CD14-positive monocyte (primary cell): ENCODE measurements around the gene PDXP. TPM values are rescaled to one million over a fixed set of nuclear protein-coding genes. Genes with fewer than 3 reads are reported as not detected.

Experiments used
- DNase-seq, 3 donors: peaks; one replicate each; pipeline ENCODE4 v3.0.0-alpha.2; 2011 to 2022
- H2AFZ ChIP-seq: 2 replicates; pipeline ENCODE4 v1.6.0; 2012; ENCODE audit warnings: mild to moderate bottlenecking, low read depth, low read length, inconsistent platforms; ENCODE audit not compliant: insufficient read depth, poor library complexity, severe bottlenecking
- H3K27ac ChIP-seq, 2 donors: 1 replicate in 1 of 2; 2 replicates in 1 of 2; pipeline ENCODE4 v1.5.1; 2012 to 2013; ENCODE audit warnings: low read length in 2 of 2, control low read depth in 1 of 2, inconsistent platforms in 1 of 2, low read depth in 1 of 2, mild to moderate bottlenecking in 1 of 2
- H3K27me3 ChIP-seq, 2 donors: one replicate each; pipeline versions ENCODE4 v1.6.0 to v1.6.1; 2011 to 2013; ENCODE audit warnings: low read length in 2 of 2; ENCODE audit not compliant: control insufficient read depth in 2 of 2, insufficient read depth in 2 of 2
- H3K36me3 ChIP-seq, 2 donors: replicated peaks in 1 of 2; 1 replicate in 1 of 2; 2 replicates in 1 of 2; pipeline versions ENCODE4 v1.5.1 to v1.6.1; 2012 to 2013; ENCODE audit warnings: low read length in 2 of 2, control low read depth in 1 of 2, inconsistent platforms in 1 of 2, mild to moderate bottlenecking in 1 of 2; ENCODE audit not compliant: insufficient read depth in 2 of 2, control insufficient read depth in 1 of 2
- H3K4me1 ChIP-seq, 2 donors: 1 replicate in 1 of 2; 2 replicates in 1 of 2; pipeline versions ENCODE4 v1.5.1 to v1.6.1; 2012 to 2013; ENCODE audit warnings: low read length in 2 of 2, control low read depth in 1 of 2, inconsistent platforms in 1 of 2, mild to moderate bottlenecking in 1 of 2, moderate library complexity in 1 of 2; ENCODE audit not compliant: insufficient read depth in 2 of 2, control insufficient read depth in 1 of 2
- H3K4me2 ChIP-seq: replicated peaks from 2 replicates; pipeline ENCODE3; 2012; ENCODE audit warnings: low read length, moderate library complexity, mild to moderate bottlenecking; ENCODE audit not compliant: poor library complexity, severe bottlenecking; ENCODE audit errors: extremely low read depth
- H3K4me3 ChIP-seq, 3 experiments: fragments of 200-600 bp in 1 of 3; sonication (generic) in 1 of 3; replicated peaks in 1 of 3; 1 replicate in 2 of 3; 2 replicates in 1 of 3; pipeline ENCODE4 v1.5.1; 2011 to 2013; ENCODE audit warnings: low read length in 3 of 3, mild to moderate bottlenecking in 3 of 3, control low read depth in 2 of 3, low read depth in 2 of 3, inconsistent platforms in 1 of 3, moderate library complexity in 1 of 3
- H3K79me2 ChIP-seq: 2 replicates; pipeline ENCODE4 v1.6.0; 2012; ENCODE audit warnings: mild to moderate bottlenecking, control low read depth, inconsistent platforms, low read length, moderate library complexity; ENCODE audit not compliant: insufficient read depth
- H3K9ac ChIP-seq: 2 replicates; pipeline ENCODE4 v1.6.0; 2017; ENCODE audit warnings: low read length, mild to moderate bottlenecking; ENCODE audit not compliant: insufficient read depth, poor library complexity, severe bottlenecking
- H3K9me3 ChIP-seq, 2 donors: replicated peaks in 1 of 2; 1 replicate in 1 of 2; 2 replicates in 1 of 2; pipeline versions ENCODE4 v1.5.1 to v1.6.1; 2012 to 2013; ENCODE audit warnings: low read length in 2 of 2, control low read depth in 1 of 2; ENCODE audit not compliant: control insufficient read depth in 1 of 2, insufficient read depth in 1 of 2
- H4K20me1 ChIP-seq: 2 replicates; pipeline ENCODE4 v1.6.0; 2012; ENCODE audit warnings: mild to moderate bottlenecking, low read length, control low read depth, moderate library complexity; ENCODE audit not compliant: insufficient read depth
- H3K27ac Mint-ChIP-seq, 7 donors: one replicate each; pipeline ENCODE4 v1.8.0; 2020; ENCODE audit warnings: mild to moderate bottlenecking in 7 of 7, mixed read lengths in 7 of 7, moderate library complexity in 6 of 7, inconsistent platforms in 2 of 7
- H3K27me3 Mint-ChIP-seq, 3 donors: one replicate each; pipeline ENCODE4 v1.8.0; 2021 to 2022; ENCODE audit warnings: low read depth in 3 of 3, mild to moderate bottlenecking in 3 of 3, mixed read lengths in 3 of 3, moderate library complexity in 3 of 3, inconsistent platforms in 1 of 3
- H3K36me3 Mint-ChIP-seq, 2 donors: one replicate each; pipeline ENCODE4 v1.8.0; 2020; ENCODE audit warnings: mixed read lengths in 2 of 2, inconsistent platforms in 1 of 2, mild to moderate bottlenecking in 1 of 2
- H3K4me1 Mint-ChIP-seq: one replicate; pipeline ENCODE4 v1.8.0; 2020; ENCODE audit warnings: mild to moderate bottlenecking, mixed read lengths
- H3K4me3 Mint-ChIP-seq, 2 donors: one replicate each; pipeline ENCODE4 v1.8.0; 2020; ENCODE audit warnings: mild to moderate bottlenecking in 2 of 2, mixed read lengths in 2 of 2, moderate library complexity in 1 of 2
- H3K9me3 Mint-ChIP-seq, 7 donors: one replicate each; pipeline ENCODE4 v1.8.0; 2020 to 2022; ENCODE audit warnings: mixed read lengths in 7 of 7, mild to moderate bottlenecking in 6 of 7, moderate library complexity in 6 of 7, inconsistent platforms in 2 of 7
- CTCF ChIP-seq: fragments of 200-600 bp; IDR thresholded peaks from one replicate; pipeline ENCODE4 v1.8.0; 2022; ENCODE audit warnings: antibody characterized with exemption, mild to moderate bottlenecking
- WGBS: methylation state at CpG from one replicate; pipeline ENCODE4 v1.1.5; 2013; ENCODE audit warnings: missing lambda C conversion rate; ENCODE audit not compliant: insufficient coverage; 5-methylcytosine and 5-hydroxymethylcytosine counted together
- intact Hi-C, 2 donors: fragments of 100-400 bp; cut with micrococcal nuclease; formaldehyde crosslinking; loops; one replicate each; pipeline versions ENCODE4 v1.15.0 to v1.15.1; 2023
- polyA plus RNA-seq, 3 donors: library from polyadenylated mRNA; depleted of rRNA in 1 of 3; unstranded in 2 of 3; stranded (reverse) in 1 of 3; fragments of 300-500 nt in 2 of 3; fragments of >200 nt in 1 of 3; fragmentation: Illumina TruSeq in 2 of 3; gene quantifications; 1 replicate in 2 of 3; 2 replicates in 1 of 3; pipeline ENCODE4 v1.2.3, GENCODE V29; 2012 to 2021

Gene PDXP
- polyA plus RNA-seq, 3 donors: 1.0 to 4.7 (median 4.3) TPM

- Histone ChIP-seq H3K36me3 (peaks cover 36 to 39% of the 10 kb centered on the region in 2 donors), H3K4me1 (peaks cover 74 to 80% of the 10 kb centered on the region in 2 donors), H3K9ac (peak overlapping the region; percentile 83), H3K79me2 (peaks cover 92% of the 10 kb centered on the region), H3K27me3 (no peaks in the 10 kb centered on the region), H3K4me3 (peak overlapping the region; percentile 90 to 99 (median 98)), H2AFZ (peak overlapping the region; percentile 78), H3K4me2 (peak overlapping the region; percentile 96), H3K9me3 (no peaks in the 10 kb centered on the region), H4K20me1 (peaks cover 47% of the 10 kb centered on the region), H3K27ac (peak overlapping the region; percentile 68 to 88)
- Mint-ChIP-seq H3K4me1 (peaks cover 72% of the 10 kb centered on the region), H3K9me3 (peaks cover 0 to 3% (median 0%) of the 10 kb centered on the region in 7 donors), H3K36me3 (peaks cover 27 to 39% of the 10 kb centered on the region in 2 donors), H3K4me3 (peak overlapping the region; percentile 99 to 100), H3K27me3 (peaks cover 0 to 2% (median 0%) of the 10 kb centered on the region in 3 donors), H3K27ac (peak overlapping the region; percentile 92 to 97 (median 95))
- no peak for TF ChIP-seq CTCF
- intact Hi-C loops: loop anchor here (5.0 to 10.0 kb wide), 2 partner anchors 33 to 95 kb away; partner anchors contain the start of gene GGA1 (in 1 of the 2)
- WGBS: 0% methylated on average over 8 of the region's 27 CpGs
- peak; percentile 51 to 66 (median 64) for DNase-seq
Measured at GRCh38 chr22:37639771-37640590, 18.5 kb upstream of the PDXP start.

DNA sequence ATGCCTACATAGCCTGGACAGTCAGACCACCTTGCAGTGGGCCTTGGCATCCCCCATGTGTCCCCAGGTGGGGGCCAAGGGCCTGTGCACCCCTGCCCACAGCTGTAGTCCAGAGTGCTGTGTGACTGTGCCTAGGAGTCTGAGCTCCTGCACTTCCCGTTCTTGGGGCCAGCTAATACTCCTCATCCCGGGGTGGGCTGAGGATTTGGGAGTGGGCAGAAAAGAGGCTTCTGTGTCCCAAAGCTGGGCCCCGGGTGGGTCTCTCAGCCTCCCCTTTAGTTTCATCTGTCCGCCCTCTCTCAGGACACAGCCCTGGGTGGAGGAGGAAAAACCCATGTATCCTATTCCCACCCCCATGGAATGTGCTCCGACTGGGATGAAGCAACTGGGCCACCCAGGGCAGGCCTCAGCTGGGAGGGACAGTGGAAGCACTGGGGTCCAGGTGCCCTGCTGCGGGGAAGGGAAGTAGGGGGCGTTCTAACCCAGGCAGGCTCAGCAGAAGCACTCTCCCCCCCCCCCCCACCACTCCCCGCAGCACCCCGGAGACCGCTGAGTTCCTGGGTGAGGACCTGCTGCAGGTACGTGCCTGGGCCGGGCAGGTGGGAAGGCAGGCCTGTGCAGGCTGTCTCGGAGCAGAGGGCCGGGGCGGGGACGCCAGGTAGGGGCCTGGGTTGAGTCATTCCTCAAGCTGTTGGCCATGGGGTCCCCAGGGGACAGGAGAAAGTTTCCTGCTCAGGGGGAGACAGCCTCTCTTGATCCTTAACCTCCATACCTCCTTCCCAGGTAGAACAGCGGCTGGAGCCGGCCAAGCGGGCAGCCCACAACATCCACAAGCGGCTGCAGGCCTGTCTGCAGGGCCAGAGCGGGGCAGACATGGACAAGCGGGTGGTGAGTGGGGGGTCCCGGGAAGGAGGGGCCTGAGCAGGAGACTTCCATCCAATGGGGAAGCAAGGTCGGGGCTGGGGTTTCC lies 17.6 kb upstream of the PDXP start:
- H3K36me3 ChIP-seq: peaks cover 45 to 48% of the 10 kb centered on the region in 2 donors
- Mint-ChIP-seq H3K4me3 (peak overlapping the region; percentile 99 to 100), H3K36me3 (peaks cover 36 to 48% of the 10 kb centered on the region in 2 donors), H3K27ac (peak overlapping the region in 6 of 7 donors; percentile 92 to 97 (median 96)), H3K4me1 (peaks cover 63% of the 10 kb centered on the region), H3K27me3 (peaks cover 0 to 4% (median 0%) of the 10 kb centered on the region in 3 donors), H3K9me3 (peaks cover 0 to 3% (median 0%) of the 10 kb centered on the region in 7 donors)
- no peak for DNase-seq
- no peak for TF ChIP-seq CTCF
- peak overlapping the region; percentile 90 to 99 (median 98) for H3K4me3 ChIP-seq
- peak overlapping the region; percentile 78 for H2AFZ ChIP-seq
- peak overlapping the region; percentile 83 for H3K9ac ChIP-seq
- 76% methylated on average over 7 of the region's 24 CpGs for WGBS
- peaks cover 65 to 71% of the 10 kb centered on the region in 2 donors for H3K4me1 ChIP-seq
- H3K27ac ChIP-seq: peak overlapping the region; percentile 68 to 88
- H3K79me2 ChIP-seq: peaks cover 85% of the 10 kb centered on the region
- intact Hi-C loops: loop anchor here (5.0 to 10.0 kb wide), 2 partner anchors 34 to 94 kb away; partner anchors contain the start of gene GGA1 (in 1 of the 2)
- H3K4me2 ChIP-seq: peak overlapping the region; percentile 96
- no peaks in the 10 kb centered on the region for H3K9me3 ChIP-seq
- H4K20me1 ChIP-seq: peaks cover 56% of the 10 kb centered on the region
- no peaks in the 10 kb centered on the region for H3K27me3 ChIP-seq
